ENCODE results near the gene SLC12A5.

SLC12A5 gene

GRCh38 chr20:46044896-46045295 is 15.9 kb downstream of the SLC12A5 start:
- no peaks in the 10 kb centered on the region for H3K36me3 ChIP-seq (replicated peaks; ENCODE audit: insufficient read depth, low read length)
- no peaks in the 10 kb centered on the region for H3F3A ChIP-seq (ENCODE audit: insufficient read depth, low read length)
- H4K20me1 ChIP-seq (ENCODE audit: insufficient read depth, low read length) = no peaks in the 10 kb centered on the region
- no peaks in the 10 kb centered on the region for H3K4me1 ChIP-seq (ENCODE audit: low read length)
- no peaks in the 10 kb centered on the region for H3K79me2 ChIP-seq (ENCODE audit: low read length)
- H3K27ac ChIP-seq (ENCODE audit: low read length) = no peak overlapping the region
- peaks cover 28% of the 10 kb centered on the region for H3K27me3 ChIP-seq (replicated peaks; ENCODE audit: insufficient read depth, low read length)
- H3K9me2 ChIP-seq (replicated peaks; ENCODE audit: insufficient read depth, low read length) = no peaks in the 10 kb centered on the region
- H3K4me2 ChIP-seq (ENCODE audit: low read depth, low read length) = no peak overlapping the region
- H3K9ac ChIP-seq (ENCODE audit: low read length) = no peak overlapping the region
- DNase-seq = no peak
- no peaks in the 10 kb centered on the region for H3K9me3 ChIP-seq (replicated peaks; ENCODE audit: insufficient read depth, low read length)
- no peak overlapping the region for H3K4me3 ChIP-seq (ENCODE audit: low read length)
- no peak overlapping the region for H2AFZ ChIP-seq (ENCODE audit: low read length)
- TF ChIP-seq EZH2phosphoT487 (IDR thresholded peaks at IDR 0.05; ENCODE audit: low read length) = no peak
- no peak for TF ChIP-seq EZH2 (optimal IDR thresholded peaks at IDR 0.05; ENCODE audit: low read depth, low read length)
- no peak for TF ChIP-seq CTCF (IDR thresholded peaks at IDR 0.05; ENCODE audit: low read length)

GRCh38 chr20:46046588-46047310 is 17.7 kb downstream of the SLC12A5 start:
- Histone ChIP-seq H3K9me3 (replicated peaks; ENCODE audit: insufficient read depth, low read length) (no peaks in the 10 kb centered on the region), H3K9me2 (replicated peaks; ENCODE audit: insufficient read depth, low read length) (no peaks in the 10 kb centered on the region), H3K4me1 (ENCODE audit: low read length) (no peaks in the 10 kb centered on the region), H4K20me1 (ENCODE audit: insufficient read depth, low read length) (no peaks in the 10 kb centered on the region), H3K36me3 (replicated peaks; ENCODE audit: insufficient read depth, low read length) (no peaks in the 10 kb centered on the region), H3K27ac (ENCODE audit: low read length) (no peak overlapping the region), H3F3A (ENCODE audit: insufficient read depth, low read length) (no peaks in the 10 kb centered on the region), H3K79me2 (ENCODE audit: low read length) (no peaks in the 10 kb centered on the region), H3K4me3 (ENCODE audit: low read length) (no peak overlapping the region), H3K4me2 (ENCODE audit: low read depth, low read length) (no peak overlapping the region), H3K9ac (ENCODE audit: low read length) (no peak overlapping the region), H2AFZ (ENCODE audit: low read length) (no peak overlapping the region), H3K27me3 (replicated peaks; ENCODE audit: insufficient read depth, low read length) (peaks cover 30% of the 10 kb centered on the region)
- DNase-seq = no peak
- TF ChIP-seq CTCF (IDR thresholded peaks at IDR 0.05; ENCODE audit: low read length) (no peak), EZH2phosphoT487 (IDR thresholded peaks at IDR 0.05; ENCODE audit: low read length) (no peak), EZH2 (optimal IDR thresholded peaks at IDR 0.05; ENCODE audit: low read depth, low read length) (no peak)

- Histone ChIP-seq H3F3A (ENCODE audit: insufficient read depth, low read length) (no peaks in the 10 kb centered on the region), H3K4me1 (ENCODE audit: low read length) (no peaks in the 10 kb centered on the region), H3K9me2 (replicated peaks; ENCODE audit: insufficient read depth, low read length) (no peaks in the 10 kb centered on the region), H3K36me3 (replicated peaks; ENCODE audit: insufficient read depth, low read length) (no peaks in the 10 kb centered on the region), H3K4me2 (ENCODE audit: low read depth, low read length) (no peak overlapping the region), H3K9me3 (replicated peaks; ENCODE audit: insufficient read depth, low read length) (no peaks in the 10 kb centered on the region), H4K20me1 (ENCODE audit: insufficient read depth, low read length) (no peaks in the 10 kb centered on the region), H3K27ac (ENCODE audit: low read length) (no peak overlapping the region), H2AFZ (ENCODE audit: low read length) (no peak overlapping the region), H3K9ac (ENCODE audit: low read length) (no peak overlapping the region), H3K79me2 (ENCODE audit: low read length) (no peaks in the 10 kb centered on the region), H3K4me3 (ENCODE audit: low read length) (no peak overlapping the region), H3K27me3 (replicated peaks; ENCODE audit: insufficient read depth, low read length) (peaks cover 29% of the 10 kb centered on the region)
- TF ChIP-seq CTCF (IDR thresholded peaks at IDR 0.05; ENCODE audit: low read length) = no peak
- TF ChIP-seq EZH2 (optimal IDR thresholded peaks at IDR 0.05; ENCODE audit: low read depth, low read length) = no peak
- no peak for TF ChIP-seq EZH2phosphoT487 (IDR thresholded peaks at IDR 0.05; ENCODE audit: low read length)
- DNase-seq = no peak
These were observed 18.8 kb downstream of the SLC12A5 start for GRCh38 chr20:46047821-46048220.
